H1 (cell line): ENCODE data around the gene TIMMDC1. TPM values are rescaled to one million over a fixed set of nuclear protein-coding genes. Genes with fewer than 3 reads are reported as not detected.

ENCODE experiments used
- CTCF ChIA-PET: fragments of 300-600 bp; sonication (Branson Sonifier 250); formaldehyde crosslinking; loops from one replicate; lab custom pipeline; 2021; ENCODE audit not compliant: partially characterized antibody; lab: Charles Lee
- POLR2A ChIA-PET: fragments of 300-600 bp; sonication (Branson Sonifier 250); formaldehyde crosslinking; loops from one replicate; lab custom pipeline; 2021; ENCODE audit warnings: inconsistent platforms; ENCODE audit not compliant: partially characterized antibody; lab: Charles Lee
- DNase-seq, 2 experiments: peaks; one replicate each; pipeline versions ENCODE4 v3.0.0 to v3.0.0-alpha.2; 2010 to 2022; ENCODE audit warnings: low spot score in 2 of 2, low read depth in 1 of 2, mixed read lengths in 1 of 2
- FAIRE-seq: peaks from 2 replicates; lab custom pipeline; 2011; peaks lifted over from hg19 to GRCh38; lab: Jason Lieb, UNC
- H2AFZ ChIP-seq: 2 replicates; pipeline ENCODE4 v1.8.1; 2012; ENCODE audit warnings: low read length, inconsistent platforms
- H2AK5ac ChIP-seq: 2 replicates; pipeline ENCODE4 v1.6.1; 2013; ENCODE audit warnings: low read depth, low read length
- H2BK120ac ChIP-seq: replicated peaks from 2 replicates; pipeline ENCODE3; 2013; ENCODE audit warnings: low read depth, low read length, inconsistent platforms
- H2BK12ac ChIP-seq: 2 replicates; pipeline ENCODE4 v1.6.1; 2013; ENCODE audit warnings: low read depth, low read length
- H2BK15ac ChIP-seq: 2 replicates; pipeline ENCODE4 v1.6.1; 2013; ENCODE audit warnings: low read length
- H2BK20ac ChIP-seq: 2 replicates; pipeline ENCODE4 v1.6.1; 2013; ENCODE audit warnings: low read length
- H2BK5ac ChIP-seq: 2 replicates; pipeline ENCODE4 v1.6.1; 2013; ENCODE audit warnings: low read depth, low read length
- H3K14ac ChIP-seq: 2 replicates; pipeline ENCODE4 v1.6.1; 2013; ENCODE audit warnings: inconsistent platforms; ENCODE audit not compliant: insufficient read length
- H3K18ac ChIP-seq: 2 replicates; pipeline ENCODE4 v1.6.1; 2013; ENCODE audit warnings: low read length; ENCODE audit errors: extremely low read depth
- H3K23ac ChIP-seq: 2 replicates; pipeline ENCODE4 v1.6.1; 2013; ENCODE audit warnings: inconsistent platforms; ENCODE audit not compliant: insufficient read length
- H3K23me2 ChIP-seq: 2 replicates; pipeline ENCODE4 v1.6.1; 2013; ENCODE audit warnings: low read depth, low read length
- H3K27ac ChIP-seq: 2 replicates; pipeline ENCODE4 v1.6.1; 2011; ENCODE audit warnings: low read depth, low read length, inconsistent platforms
- H3K27me3 ChIP-seq, 4 experiments: replicated peaks in 1 of 4; 1 replicate in 1 of 4; 2 replicates in 3 of 4; pipeline versions ENCODE4 v1.6.1 to v1.8.1; 2011 to 2013; ENCODE audit warnings: low read length in 3 of 4, mild to moderate bottlenecking in 3 of 4, inconsistent platforms in 2 of 4, mixed read lengths in 2 of 4, moderate library complexity in 1 of 4; ENCODE audit not compliant: control insufficient read depth in 3 of 4, insufficient read depth in 3 of 4; ENCODE audit errors: extremely low read depth in 1 of 4
- H3K36me3 ChIP-seq, 4 experiments: 2 replicates each; pipeline versions ENCODE4 v1.6.1 to v1.8.1; 2011 to 2013; ENCODE audit warnings: mild to moderate bottlenecking in 4 of 4, low read length in 3 of 4, moderate library complexity in 2 of 4, control low read depth in 1 of 4, inconsistent platforms in 1 of 4; ENCODE audit not compliant: insufficient read depth in 4 of 4, control insufficient read depth in 2 of 4
- H3K4ac ChIP-seq: replicated peaks from 2 replicates; pipeline ENCODE3; 2013; ENCODE audit warnings: low read length, low read depth, mixed read lengths, inconsistent platforms; ENCODE audit not compliant: insufficient read length
- H3K4me1 ChIP-seq, 4 experiments: replicated peaks in 1 of 4; 1 replicate in 1 of 4; 2 replicates in 3 of 4; pipeline versions ENCODE4 v1.6.1 to v1.8.1; 2011 to 2013; ENCODE audit warnings: low read length in 3 of 4, inconsistent platforms in 2 of 4, mixed read lengths in 1 of 4; ENCODE audit not compliant: insufficient read depth in 4 of 4, control insufficient read depth in 3 of 4
- H3K4me2 ChIP-seq, 2 experiments: 2 replicates each; pipeline versions ENCODE4 v1.6.1 to v1.8.1; 2011 to 2013; ENCODE audit warnings: low read depth in 2 of 2, low read length in 2 of 2, control low read depth in 1 of 2, inconsistent platforms in 1 of 2, mild to moderate bottlenecking in 1 of 2; ENCODE audit not compliant: insufficient read depth in 1 of 2
- H3K4me3 ChIP-seq, 4 experiments: fragments of 200-600, 300-600 bp in 1 of 4; sonication (generic), shearing (Covaris generic), sonication (Bioruptor Twin) in 1 of 4; 2 replicates each; pipeline versions ENCODE4 v1.5.1 to v1.8.1; 2011 to 2016; ENCODE audit warnings: low read length in 4 of 4, low read depth in 3 of 4, control low read depth in 2 of 4, inconsistent platforms in 2 of 4, mild to moderate bottlenecking in 2 of 4, mixed read lengths in 1 of 4, moderate library complexity in 1 of 4; ENCODE audit not compliant: insufficient read depth in 2 of 4; ENCODE audit errors: extremely low read depth in 1 of 4
- H3K56ac ChIP-seq: replicated peaks from 2 replicates; pipeline ENCODE3; 2013; ENCODE audit warnings: low read depth, mild to moderate bottlenecking, mixed read lengths, low read length, inconsistent platforms; ENCODE audit not compliant: insufficient read length
- H3K79me1 ChIP-seq: 2 replicates; pipeline ENCODE4 v1.6.1; 2013; ENCODE audit warnings: low read depth, low read length, control low read depth
- H3K79me2 ChIP-seq, 2 experiments: 2 replicates each; pipeline versions ENCODE4 v1.6.1 to v1.8.1; 2012 to 2013; ENCODE audit warnings: low read length in 2 of 2, mild to moderate bottlenecking in 2 of 2, inconsistent platforms in 1 of 2; ENCODE audit not compliant: insufficient read depth in 2 of 2, control insufficient read depth in 1 of 2
- H3K9ac ChIP-seq, 4 experiments: replicated peaks in 1 of 4; 1 replicate in 1 of 4; 2 replicates in 3 of 4; pipeline versions ENCODE4 v1.6.1 to v1.8.1; 2011 to 2013; ENCODE audit warnings: low read depth in 3 of 4, low read length in 3 of 4, control low read depth in 2 of 4, mild to moderate bottlenecking in 2 of 4, moderate library complexity in 2 of 4, inconsistent platforms in 1 of 4; ENCODE audit errors: extremely low read depth in 1 of 4
- H3K9me3 ChIP-seq, 2 experiments: 2 replicates each; pipeline versions ENCODE4 v1.6.1 to v1.8.1; 2012 to 2013; ENCODE audit warnings: mild to moderate bottlenecking in 2 of 2, moderate library complexity in 2 of 2, control low read depth in 1 of 2, inconsistent platforms in 1 of 2, low read depth in 1 of 2, low read length in 1 of 2, mixed read lengths in 1 of 2; ENCODE audit not compliant: insufficient read depth in 2 of 2
- H4K20me1 ChIP-seq, 2 experiments: replicated peaks in 1 of 2; 2 replicates each; pipeline versions ENCODE3 to v1.8.1; 2011 to 2013; ENCODE audit warnings: inconsistent platforms in 2 of 2, low read length in 2 of 2, mild to moderate bottlenecking in 1 of 2; ENCODE audit not compliant: insufficient read depth in 2 of 2, control insufficient read depth in 1 of 2
- H4K5ac ChIP-seq: 2 replicates; pipeline ENCODE4 v1.6.1; 2013; ENCODE audit warnings: low read length, low read depth, mixed read lengths, inconsistent platforms; ENCODE audit not compliant: insufficient read length
- H4K8ac ChIP-seq: 2 replicates; pipeline ENCODE4 v1.8.0; 2013; ENCODE audit warnings: mild to moderate bottlenecking, moderate library complexity, low read length, inconsistent platforms; ENCODE audit not compliant: insufficient read depth; ENCODE audit errors: extremely low read depth
- H4K91ac ChIP-seq: replicated peaks from 2 replicates; pipeline ENCODE3; 2013; ENCODE audit warnings: low read length, mixed read lengths, inconsistent platforms; ENCODE audit not compliant: insufficient read length
- BRCA1 ChIP-seq: IDR thresholded peaks from 2 replicates; pipeline ENCODE4 v1.6.1; 2012; ENCODE audit warnings: low read depth, low read length, improper control_type of control experiment
- GTF2F1 ChIP-seq: IDR thresholded peaks from 2 replicates; pipeline ENCODE4 v1.6.1; 2012; ENCODE audit warnings: low read depth, low read length, improper control_type of control experiment, borderline replicate concordance
- HDAC2 ChIP-seq, 2 experiments: fragments of 300-600 bp in 1 of 2; sonication (generic) in 1 of 2; IDR thresholded peaks; 2 replicates each; pipeline ENCODE4 v1.6.1; 2011 to 2012; ENCODE audit warnings: low read depth in 2 of 2, low read length in 2 of 2, mild to moderate bottlenecking in 2 of 2, moderate library complexity in 2 of 2, borderline replicate concordance in 1 of 2, inconsistent platforms in 1 of 2
- POU5F1 ChIP-seq: IDR thresholded peaks from 2 replicates; pipeline ENCODE4 v1.6.1; 2011; ENCODE audit warnings: low read depth, mild to moderate bottlenecking, low read length, moderate library complexity
- RBBP5 ChIP-seq: IDR thresholded peaks from 2 replicates; pipeline ENCODE4 v1.7.1; 2012; ENCODE audit warnings: low read depth, mild to moderate bottlenecking, inconsistent platforms, low read length, moderate library complexity, borderline replicate concordance
- SIX5 ChIP-seq: IDR thresholded peaks from 2 replicates; pipeline ENCODE4 v1.6.1; 2011; ENCODE audit warnings: mild to moderate bottlenecking, low read depth, low read length
- TEAD4 ChIP-seq: IDR thresholded peaks from 2 replicates; pipeline ENCODE4 v1.6.1; 2012; ENCODE audit warnings: low read depth, low read length, inconsistent platforms, mixed read lengths
- WGBS, 2 experiments: shearing (Covaris generic) in 1 of 2; methylation state at CpG; one replicate each; pipeline versions ENCODE4 v1.1.6 to v1.1.7; 2013 to 2015; ENCODE audit warnings: low lambda C conversion rate in 2 of 2, mixed read lengths in 2 of 2, inconsistent platforms in 1 of 2, low coverage in 1 of 2, missing lambda C conversion rate in 1 of 2; ENCODE audit not compliant: insufficient replicate concordance in 2 of 2, insufficient coverage in 1 of 2, insufficient read length in 1 of 2; ENCODE audit errors: extremely low coverage in 1 of 2, missing lambda C conversion rate in 1 of 2; 5-methylcytosine and 5-hydroxymethylcytosine counted together
- polyA plus RNA-seq, 7 experiments: library from polyadenylated mRNA; depleted of rRNA in 3 of 7; stranded (reverse) in 5 of 7; unstranded in 2 of 7; fragments of >200 nt in 5 of 7; fragments of 200-250 nt in 2 of 7; gene quantifications; 1 replicate in 5 of 7; 2 replicates in 1 of 7; 4 replicates in 1 of 7; pipeline versions ENCODE4 v1.2.1 to v1.2.3, GENCODE V29; 2011 to 2013; ENCODE audit warnings: missing spikeins in 2 of 7, mixed read lengths in 2 of 7
- total RNA-seq: library from RNA; stranded (reverse); fragmentation: NEBNext Ultra II Directional; extraction: Animal tissue kit (Norgen Biotek cat#: 25700); gene quantifications from 2 replicates; pipeline ENCODE4 v1.2.1, GENCODE V29; 2021
- TF ChIP-seq, protein P1 (sequence below): IDR thresholded peaks from 2 replicates; pipeline ENCODE4 v1.6.1; 2012; ENCODE audit warnings: inconsistent platforms

TIMMDC1 gene
- total and polyA plus RNA-seq, 2 of the 8 experiments (the other 6 are each of a cell fraction or from before 2014, with no cell fraction given): 80.7 to 128 TPM

DNA sequence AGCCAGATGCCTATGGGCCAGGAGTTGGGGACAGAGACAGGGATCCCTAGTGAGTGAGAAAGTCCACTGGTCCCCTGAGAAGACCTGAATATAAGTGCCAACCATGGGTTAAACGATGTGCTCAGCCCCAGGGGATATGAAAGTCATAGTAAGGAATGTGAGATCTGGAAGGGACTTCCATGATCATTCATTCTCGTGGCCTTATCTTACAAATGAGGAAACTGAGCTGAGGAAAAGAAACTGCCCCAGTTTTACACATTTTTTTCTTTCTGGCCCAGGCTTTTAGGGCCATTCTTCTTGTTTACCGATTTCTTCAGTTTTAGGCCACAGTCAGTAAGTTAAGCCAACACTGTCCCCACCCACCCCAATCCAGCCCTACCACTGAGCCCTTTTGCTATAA, 50.0 kb downstream of the TIMMDC1 start:
- Histone ChIP-seq H3K27ac (no peak overlapping the region), H2BK12ac (no peak overlapping the region), H3K4me1 (peaks cover 0 to 4% (median 0%) of the 10 kb centered on the region in 4 experiments; a peak in 2 of 7 replicates), H4K91ac (no peak overlapping the region), H3K79me1 (no peaks in the 10 kb centered on the region), H2BK120ac (no peak overlapping the region), H2BK15ac (no peak overlapping the region), H3K4me3 (no peak overlapping the region), H3K9me3 (no peaks in the 10 kb centered on the region), H2AFZ (no peak overlapping the region), H3K18ac (no peak overlapping the region), H4K5ac (no peak overlapping the region), H3K56ac (no peak overlapping the region), H3K9ac (no peak overlapping the region), H3K4ac (no peak overlapping the region), H2AK5ac (no peak overlapping the region), H3K27me3 (no peaks in the 10 kb centered on the region), H3K36me3 (no peaks in the 10 kb centered on the region), H3K23me2 (no peaks in the 10 kb centered on the region), H3K14ac (no peak overlapping the region), H4K20me1 (no peaks in the 10 kb centered on the region), H2BK20ac (no peak overlapping the region), H3K23ac (no peak overlapping the region), H3K4me2 (no peak overlapping the region), H3K79me2 (no peaks in the 10 kb centered on the region), H2BK5ac (no peak overlapping the region), H4K8ac (no peak overlapping the region)
- ChIA-PET CTCF (interaction anchor here (0.6 to 1.8 kb wide), 3 partner anchors 11 to 41 kb away, joined by 3 to 9 read pairs (median 4); partner anchors contain the start of gene CD80), POLR2A (no interaction called here)
- no peak for DNase-seq
- 81% methylated on average over 3 of the region's 3 CpGs; no CpG with 5 or more reads in 1 of the 2 experiments for WGBS, 2 experiments
- no peak for FAIRE-seq
- no peak for TF ChIP-seq POU5F1
- TF ChIP-seq HDAC2 (IDR thresholded peaks at IDR 0.05; ENCODE audit: borderline replicate concordance in 1 of 2, low read depth in 2 of 2, low read length in 2 of 2): no peak
- TF ChIP-seq GTF2F1: no peak
- TF ChIP-seq SIX5: no peak
- TF ChIP-seq RBBP5: no peak
- TF ChIP-seq TEAD4: no peak
- TF ChIP-seq, protein P1, sequence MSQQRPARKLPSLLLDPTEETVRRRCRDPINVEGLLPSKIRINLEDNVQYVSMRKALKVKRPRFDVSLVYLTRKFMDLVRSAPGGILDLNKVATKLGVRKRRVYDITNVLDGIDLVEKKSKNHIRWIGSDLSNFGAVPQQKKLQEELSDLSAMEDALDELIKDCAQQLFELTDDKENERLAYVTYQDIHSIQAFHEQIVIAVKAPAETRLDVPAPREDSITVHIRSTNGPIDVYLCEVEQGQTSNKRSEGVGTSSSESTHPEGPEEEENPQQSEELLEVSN: no peak
- TF ChIP-seq BRCA1: no peak
